ENCODE measurements around the gene CCDC85B.

CCDC85B gene

DNA sequence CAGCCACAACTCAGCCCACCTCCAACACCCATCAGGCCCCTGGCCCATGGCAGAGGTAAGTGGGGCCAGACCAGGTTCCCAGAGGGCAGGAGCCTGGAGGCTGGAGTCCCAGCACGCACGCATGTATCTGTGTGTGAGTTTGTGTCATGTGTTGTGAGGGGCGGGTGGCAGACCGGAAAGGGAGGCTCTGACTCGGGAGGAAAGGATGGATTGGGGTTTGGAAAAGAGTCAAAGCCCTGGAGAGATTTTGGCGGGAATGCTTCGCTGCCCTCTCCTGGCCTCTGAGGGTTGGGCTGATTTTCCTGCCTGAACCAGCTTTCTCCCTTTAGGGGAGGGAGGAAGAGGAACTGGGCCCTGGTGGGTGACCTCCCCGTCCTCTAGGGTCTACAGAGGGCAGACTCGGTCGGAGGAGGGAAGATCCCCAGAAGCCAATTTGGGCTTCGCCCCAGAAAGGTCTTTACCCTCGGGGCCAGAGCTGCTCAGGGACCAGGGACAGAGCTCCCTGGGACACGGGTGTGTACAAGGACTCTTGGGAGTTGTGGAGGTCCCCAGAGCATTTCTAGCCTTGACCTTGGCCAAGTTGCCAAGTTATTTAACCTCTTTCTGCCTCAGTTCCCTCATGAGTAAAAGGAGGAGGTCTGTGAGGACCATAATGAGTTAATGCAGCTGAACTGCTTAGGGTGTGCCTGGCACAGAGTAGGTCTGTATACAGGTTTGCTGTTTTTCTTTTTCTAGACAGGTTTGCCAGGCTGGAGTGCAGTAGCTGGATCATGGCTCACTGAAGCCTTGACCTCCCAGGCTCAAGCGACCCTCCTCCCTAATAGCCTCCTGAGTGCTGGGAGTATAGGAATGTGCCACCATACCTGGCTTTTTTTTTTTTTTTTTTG is 21.5 kb downstream of the CCDC85B start:
- DNase-seq (ENCODE audit: low read depth in 3 of 3), result no peak

DNA sequence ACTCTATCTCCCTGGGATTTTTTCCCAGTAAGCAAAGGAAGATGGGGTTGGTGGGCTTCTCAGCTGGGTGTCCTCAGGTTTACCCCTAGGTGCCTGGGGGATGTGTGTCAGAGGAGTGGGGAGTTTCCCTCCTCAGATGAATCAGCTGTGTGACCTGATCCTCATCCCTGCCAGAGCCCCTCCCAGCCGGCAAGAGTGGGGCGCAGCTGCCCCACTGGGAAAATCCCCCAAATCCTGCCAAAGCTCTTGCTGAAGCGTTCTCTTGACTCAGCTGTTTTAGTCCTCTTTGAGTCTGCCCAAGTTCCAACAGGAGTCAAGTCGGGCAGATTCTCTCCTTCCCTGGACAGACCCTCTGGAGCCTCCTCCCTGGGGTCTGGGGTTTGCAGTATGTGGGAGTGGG is 22.4 kb downstream of the CCDC85B start:
- no peak for DNase-seq (ENCODE audit: low read depth in 3 of 3)

DNA sequence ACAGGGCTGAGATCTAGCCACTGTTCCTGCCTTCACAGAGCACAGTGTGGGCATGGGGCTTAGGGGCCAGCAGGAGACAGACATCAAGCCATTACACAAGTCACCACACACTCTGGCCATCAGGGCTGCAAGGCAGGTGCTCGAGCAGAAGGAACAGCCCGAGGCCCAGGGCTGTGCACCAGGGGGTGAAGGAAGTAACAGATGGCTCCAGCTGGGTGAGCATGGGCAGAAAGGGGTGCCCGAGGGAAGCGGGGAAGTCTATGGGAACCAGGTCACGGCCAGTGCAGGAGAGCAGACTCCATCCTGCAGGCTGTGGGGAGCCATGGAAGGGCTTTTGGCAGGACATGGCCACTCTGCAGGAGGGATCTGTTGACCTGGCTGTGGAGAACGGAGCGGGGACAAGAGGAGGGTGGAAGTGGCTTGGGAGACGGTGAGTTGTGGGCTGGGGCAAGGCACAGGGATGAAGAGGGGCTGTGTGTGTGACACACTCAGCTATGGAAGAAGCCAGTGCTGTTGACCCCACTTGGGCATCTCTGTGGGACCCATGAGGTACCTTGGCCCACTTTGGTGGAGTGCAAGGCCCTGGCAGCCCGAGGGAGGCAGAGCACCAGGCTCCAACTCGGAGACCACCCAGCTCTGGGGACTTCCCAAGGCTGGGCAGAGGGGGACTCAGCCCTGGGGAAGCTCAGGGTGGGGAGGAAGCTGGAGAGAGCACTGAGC is 24.8 kb downstream of the CCDC85B start:
- no peak for DNase-seq (ENCODE audit: low read depth in 3 of 3)

DNA sequence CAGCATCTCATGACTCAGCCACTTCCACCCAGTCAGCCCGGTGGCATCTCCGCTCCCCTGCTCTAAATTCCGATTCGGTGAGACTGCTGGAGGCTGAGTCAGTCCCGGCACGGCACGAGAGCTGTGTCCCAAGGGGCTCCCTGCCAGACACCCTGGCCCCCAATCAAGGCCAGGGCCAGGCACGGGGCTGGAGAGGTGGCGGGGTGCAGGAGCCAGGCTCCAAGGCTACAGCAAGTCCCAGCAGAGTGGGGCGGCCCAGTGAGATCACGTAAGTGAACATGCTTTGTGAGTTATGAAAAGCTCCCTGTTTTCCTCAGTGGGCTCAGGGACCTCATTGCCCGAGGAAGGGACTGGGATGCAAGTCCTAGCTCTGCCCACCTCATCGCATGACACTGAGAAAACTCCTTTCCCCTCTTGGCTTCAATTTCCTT is 25.4 kb downstream of the CCDC85B start:
- DNase-seq (ENCODE audit: low read depth in 3 of 3), result no peak

DNA sequence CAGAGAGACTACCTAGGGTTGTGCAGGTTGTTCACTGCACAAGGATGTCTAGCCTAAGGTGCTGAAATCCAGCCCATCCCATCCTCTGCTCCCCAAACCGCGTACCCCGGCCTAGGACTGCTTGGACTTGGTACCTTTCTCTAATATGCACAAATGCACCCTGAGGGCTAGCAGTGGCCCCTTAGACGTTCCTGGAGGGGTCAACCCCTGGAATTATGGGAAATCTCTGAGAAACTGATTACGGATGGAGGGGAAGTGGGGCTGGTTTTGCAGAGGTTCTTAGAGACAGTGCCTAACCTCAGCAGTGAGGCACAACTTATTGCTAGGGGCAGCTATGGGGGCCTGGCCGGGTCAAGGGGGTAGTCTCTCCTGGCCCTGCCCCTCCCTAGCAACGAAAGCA is 25.9 kb downstream of the CCDC85B start:
- no peak for DNase-seq (ENCODE audit: low read depth in 3 of 3)

DNA sequence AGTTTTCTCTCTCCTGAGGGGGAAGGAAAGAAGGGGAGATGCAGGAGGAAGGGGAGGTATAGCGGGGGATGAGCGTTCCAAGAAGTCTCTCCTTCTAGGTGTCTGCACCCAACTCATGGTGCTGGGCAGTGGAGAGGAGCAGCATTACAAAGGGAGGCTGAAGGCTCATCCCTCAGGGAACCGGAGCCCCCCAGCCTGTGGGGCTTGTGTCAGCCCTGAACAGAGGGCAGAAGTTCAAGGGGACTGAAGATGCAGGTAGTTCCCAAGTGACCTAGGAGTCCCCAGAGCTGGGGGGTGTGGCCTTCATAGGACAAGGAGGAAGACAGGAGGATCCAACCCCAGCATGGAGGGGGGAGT is 26.6 kb downstream of the CCDC85B start:
- no peak for DNase-seq (ENCODE audit: low read depth in 3 of 3)

DNA sequence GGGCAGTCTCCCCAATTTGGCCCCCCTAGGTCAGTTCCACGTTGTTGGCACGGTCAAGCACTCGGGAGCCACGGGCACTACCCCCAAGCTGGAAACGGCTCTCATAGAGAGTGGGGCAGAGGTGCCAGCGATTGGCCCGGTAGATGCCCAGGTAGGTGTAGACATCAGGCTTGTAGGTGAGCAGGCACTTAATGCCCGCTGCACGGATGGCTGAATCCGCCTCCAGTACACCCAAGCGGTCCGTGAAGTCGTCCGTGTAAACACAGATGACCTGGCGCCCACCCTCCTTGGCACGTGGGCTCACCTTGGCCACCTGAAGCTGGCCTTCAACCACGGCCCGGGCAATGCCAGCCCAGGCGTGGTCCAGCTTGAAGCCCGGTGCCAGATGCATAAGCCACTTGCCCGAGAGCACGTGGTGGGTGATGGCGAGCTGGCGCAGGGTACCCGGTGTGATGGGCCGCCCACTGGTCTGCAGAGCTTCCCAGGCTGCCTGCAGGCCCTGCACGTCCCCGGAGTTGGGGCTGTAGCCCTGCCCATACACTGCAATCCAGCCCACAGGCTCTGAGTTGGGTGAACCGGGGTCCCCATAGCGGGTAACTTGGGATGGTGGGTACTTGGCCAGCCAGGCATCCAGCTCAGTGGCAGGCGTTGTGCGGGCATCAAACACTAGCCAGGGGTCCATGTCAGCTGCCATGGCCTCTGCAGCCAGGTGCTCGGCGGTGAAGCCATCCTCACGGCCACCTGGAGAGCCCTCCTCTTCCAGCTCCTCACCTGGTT is 27.1 kb downstream of the CCDC85B start:
- no peak for DNase-seq (ENCODE audit: low read depth in 3 of 3)

DNA sequence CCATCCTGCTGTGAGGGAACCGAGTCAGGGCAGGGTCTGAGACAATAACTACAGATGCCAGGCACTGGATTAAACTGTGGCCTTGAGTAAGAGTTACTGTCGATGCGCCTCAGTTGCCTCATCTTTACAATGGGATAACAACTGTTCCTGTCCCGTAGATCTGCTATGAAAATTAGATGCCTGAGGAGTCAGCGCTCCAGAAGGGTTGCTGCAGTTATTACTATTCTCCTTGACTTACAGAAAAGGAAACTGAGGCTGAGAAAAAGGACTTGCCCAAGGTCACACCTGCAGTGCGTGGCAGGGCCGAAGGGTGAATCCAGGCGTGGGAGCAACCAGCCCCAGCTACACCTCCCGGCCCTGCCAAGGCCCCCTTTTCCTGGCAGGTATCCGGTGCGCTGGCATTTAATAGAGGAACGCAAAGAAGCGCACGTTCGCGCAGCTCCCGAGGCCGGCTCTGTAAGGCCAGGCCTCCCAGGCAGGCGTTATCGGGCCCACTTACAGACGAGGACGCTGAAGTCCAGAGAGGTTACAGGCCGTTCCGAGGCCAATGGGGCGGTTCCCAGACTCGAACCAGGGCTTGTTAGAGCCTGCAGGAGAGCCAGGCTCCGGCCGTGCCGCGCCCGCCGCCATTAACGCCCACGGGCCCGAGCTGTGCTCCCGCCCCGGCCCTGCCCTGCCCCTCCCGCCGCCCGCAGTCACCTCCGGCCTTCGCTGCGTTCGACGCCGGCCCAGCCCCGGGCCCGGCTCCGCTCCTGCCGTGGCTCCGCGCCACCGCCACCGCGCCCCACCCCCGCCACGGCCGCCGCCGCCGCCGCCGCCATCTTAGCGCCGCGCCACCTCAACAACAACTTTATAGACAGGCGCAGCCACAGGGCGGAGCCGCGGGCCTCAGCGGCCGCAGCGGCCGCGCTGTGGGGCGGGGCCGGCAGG is 28.0 kb downstream of the CCDC85B start, which contains the start of gene C11orf68:
Gene C11orf68 (minus strand): TSS at position 852 of the 930 bp plus-strand sequence. CDS start 31 bp downstream, at position 821.
- no peak for DNase-seq (ENCODE audit: low read depth in 3 of 3)

DNA sequence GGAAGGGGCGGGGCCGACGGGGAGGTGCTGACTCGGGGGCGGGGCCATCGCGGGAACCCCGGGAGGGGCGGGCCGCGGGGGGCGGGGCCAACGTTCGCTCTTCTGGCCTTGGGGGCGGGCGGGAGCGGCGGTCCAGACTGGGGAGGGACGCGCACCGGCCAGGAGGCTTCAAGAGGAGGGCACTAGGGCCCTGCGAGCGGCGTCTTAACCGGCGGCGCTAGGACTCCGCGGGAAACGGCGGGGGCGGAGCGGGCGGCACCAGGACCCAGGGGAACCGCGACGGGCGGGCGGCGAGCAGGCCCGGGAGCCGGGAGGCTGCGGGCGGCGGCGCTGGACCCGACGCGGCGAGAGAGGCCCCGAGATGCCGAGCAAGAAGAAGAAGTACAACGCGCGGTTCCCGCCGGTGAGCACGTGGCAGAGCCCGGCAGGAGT is 28.7 kb downstream of the CCDC85B start, which contains the start of gene DRAP1:
Gene DRAP1 (plus strand): TSS at position 286 of the 432 bp plus-strand sequence. CDS start 76 bp downstream, at position 362.
- peak; percentile 98 to 100 (median 99) for DNase-seq (ENCODE audit: low read depth in 3 of 3)

DNA sequence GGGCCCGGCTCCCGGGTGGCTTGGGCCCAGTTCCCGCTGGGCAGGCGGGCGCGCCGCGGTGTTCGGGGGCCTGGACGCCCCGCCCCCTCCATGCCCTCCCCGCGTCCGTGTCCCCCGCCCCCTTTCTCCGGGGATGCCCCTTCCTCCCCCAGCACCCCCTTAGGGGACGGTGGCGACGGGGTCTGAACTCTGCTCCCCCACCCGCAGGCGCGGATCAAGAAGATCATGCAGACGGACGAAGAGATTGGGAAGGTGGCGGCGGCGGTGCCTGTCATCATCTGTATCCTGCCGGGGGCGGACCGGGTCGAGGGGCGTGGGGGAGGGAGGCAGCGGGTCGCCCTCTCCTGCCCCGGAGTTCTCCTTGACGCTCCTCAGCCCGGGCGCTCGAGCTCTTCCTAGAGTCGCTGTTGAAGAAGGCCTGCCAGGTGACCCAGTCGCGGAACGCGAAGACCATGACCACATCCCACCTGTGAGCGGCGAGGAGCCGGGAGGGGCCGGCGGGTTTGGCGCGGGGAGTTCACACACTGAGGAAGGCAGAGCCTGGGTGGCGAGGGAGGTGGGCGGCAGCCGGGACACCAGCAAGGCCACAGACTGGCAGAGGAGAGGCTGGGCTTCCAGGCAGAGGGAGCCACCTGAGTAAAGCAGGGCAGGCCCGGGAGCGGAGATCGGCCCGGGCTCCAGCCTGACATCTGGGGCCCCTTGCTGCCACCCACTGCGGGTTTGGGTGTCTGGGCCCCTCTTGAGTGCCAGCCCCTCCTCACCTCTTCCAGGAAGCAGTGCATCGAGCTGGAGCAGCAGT is 29.3 kb downstream of the CCDC85B start:
- peak in 1 of 3 donors; percentile 50 for DNase-seq (ENCODE audit: low read depth in 3 of 3)

DNA sequence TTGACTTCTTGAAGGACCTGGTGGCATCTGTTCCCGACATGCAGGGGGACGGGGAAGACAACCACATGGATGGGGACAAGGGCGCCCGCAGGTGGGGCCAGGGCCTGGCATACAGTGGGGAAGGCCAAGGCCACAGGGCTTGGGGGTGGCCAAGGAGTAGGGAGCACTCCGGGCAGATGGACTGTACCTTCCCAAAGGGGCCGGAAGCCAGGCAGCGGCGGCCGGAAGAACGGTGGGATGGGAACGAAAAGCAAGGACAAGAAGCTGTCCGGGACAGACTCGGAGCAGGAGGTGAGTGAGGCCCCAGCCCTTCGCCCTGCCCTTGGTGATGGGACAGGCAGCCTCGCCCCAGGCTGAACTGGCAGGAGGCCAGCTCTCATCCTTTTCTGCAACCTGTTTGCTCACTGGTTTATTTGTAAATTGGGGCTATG is 29.9 kb downstream of the CCDC85B start:
- no peak for DNase-seq (ENCODE audit: low read depth in 3 of 3)

DNA sequence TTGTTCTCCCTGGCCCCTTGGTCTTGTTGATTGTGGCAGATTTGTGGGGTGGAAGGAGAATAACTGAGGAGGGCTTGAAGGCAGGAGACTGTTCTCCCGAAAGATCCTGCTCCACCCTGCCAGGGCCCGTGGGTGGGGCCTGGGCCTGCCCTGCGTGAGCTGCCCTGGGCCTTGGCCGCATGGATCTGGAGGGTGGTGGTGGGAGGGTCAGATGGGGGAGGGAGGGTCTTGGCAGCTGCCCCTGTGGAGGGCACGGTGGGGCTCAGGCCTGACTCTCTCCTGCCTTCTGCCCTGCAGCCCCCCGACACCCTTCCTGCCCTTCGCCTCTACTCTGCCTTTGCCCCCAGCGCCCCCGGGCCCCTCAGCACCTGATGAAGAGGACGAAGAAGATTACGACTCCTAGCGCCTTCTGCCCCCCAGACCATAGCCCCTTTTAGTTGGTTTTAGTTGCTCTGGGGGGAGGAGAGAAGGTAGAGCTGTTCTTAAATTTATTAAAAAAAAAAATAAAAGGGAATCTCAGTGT is 30.6 kb downstream of the CCDC85B start:
- no peak for DNase-seq (ENCODE audit: low read depth in 3 of 3)

DNA sequence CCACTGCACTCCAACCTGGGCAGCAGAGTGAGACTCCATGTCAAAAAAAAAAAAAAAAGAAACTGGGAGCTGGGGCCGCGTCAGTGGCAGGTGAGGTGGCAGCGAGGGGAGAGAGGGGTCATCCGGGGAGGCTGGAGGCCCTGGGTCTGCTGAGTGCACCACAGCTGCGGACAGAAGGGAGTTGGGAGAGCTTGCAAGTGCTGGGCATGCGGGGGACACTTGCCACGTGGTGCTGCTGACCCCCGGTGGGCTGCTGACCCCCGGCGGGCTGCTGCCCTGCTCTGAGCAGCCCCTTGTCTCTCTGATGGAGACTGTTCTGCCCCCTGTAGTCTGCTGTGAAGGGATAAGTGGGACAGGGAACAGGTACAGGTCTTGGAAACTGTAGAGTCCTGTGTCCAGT is 31.4 kb downstream of the CCDC85B start:
- no peak for DNase-seq (ENCODE audit: low read depth in 3 of 3)

DNA sequence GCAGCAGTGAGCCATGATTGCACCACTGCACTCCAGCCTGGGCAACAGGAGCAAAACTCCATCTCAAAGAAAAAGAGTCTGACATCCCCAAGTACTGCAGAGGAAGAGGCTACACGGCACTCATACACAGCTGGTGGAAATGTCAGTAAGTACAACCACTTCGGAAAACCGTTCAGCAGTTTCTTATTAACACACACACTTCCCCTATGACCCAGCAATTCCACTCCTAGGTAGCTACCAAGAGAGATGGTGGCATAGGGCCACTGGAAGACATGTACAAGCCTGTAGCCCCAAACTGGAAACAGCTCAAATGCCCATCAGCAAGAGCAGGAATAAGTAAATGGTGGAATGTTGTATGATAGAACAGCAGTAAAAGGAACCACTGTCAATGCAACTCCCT is 32.1 kb downstream of the CCDC85B start:
- no peak for DNase-seq (ENCODE audit: low read depth in 3 of 3)

DNA sequence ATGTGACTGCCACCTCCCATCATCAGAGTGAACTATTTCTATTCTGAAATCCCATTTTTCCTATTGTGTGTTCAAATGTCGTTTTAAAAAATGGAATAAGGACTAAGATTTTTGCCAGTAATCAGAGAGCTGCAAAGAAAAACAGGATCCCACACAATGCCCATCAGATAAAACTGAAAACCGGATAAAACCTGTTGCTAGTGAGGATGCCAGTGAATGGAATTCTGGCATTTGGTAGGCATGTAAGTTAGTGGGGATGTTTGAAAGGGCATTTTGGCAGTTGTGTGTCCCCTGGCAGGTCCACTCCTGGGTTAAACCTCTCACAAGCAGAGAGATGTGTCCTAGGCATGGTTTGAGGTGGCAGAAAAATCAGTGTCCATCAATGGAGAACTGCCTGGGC is 34.9 kb downstream of the CCDC85B start:
- no peak for DNase-seq (ENCODE audit: low read depth in 3 of 3)

DNA sequence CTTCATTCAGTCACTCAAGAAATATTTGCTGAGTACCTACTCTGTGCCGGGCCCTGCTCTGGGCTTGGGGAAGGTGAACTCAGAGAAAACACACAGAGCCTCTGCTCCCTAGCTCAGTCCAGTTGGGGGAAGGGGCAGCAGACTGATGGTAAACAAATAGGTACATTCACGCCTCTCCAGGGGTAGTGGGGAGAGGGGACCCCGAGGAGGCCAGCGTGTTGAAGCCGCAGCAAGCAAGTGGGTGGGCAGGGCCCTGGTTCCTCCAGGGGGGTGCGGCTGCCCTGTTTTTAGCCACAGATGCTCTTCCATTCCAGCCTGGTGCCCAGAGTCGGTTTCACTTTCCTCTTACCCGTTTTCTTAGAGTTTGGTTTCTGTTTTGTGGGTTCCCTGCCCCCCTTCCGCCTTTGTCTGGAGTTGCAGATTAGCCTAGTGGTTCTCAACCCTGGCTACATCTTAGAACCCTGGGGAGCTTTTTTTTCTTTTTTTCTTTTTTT is 37.5 kb downstream of the CCDC85B start:
- DNase-seq (ENCODE audit: low read depth in 3 of 3), result peak; percentile 50 to 56 (median 54)

DNA sequence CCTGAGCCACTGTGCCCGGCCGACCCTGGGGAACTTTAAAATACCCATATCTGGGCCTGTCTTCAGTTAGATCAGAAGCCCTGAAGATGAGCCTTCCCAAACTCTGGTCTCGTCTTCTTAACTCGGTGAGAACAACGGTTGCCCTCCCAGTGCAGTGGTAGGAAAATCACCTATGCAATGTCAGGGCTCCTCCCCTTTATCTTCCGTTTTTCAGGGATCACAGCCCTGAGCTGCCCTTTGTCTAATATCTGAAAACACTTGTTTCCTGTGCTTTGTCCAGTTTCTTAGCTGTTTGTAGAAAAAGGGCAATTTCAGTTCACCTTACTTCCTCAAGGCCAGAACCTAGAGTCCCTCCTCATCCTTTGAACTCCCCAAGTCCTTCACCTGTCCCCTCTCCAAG is 38.2 kb downstream of the CCDC85B start:
- DNase-seq (ENCODE audit: low read depth in 3 of 3), result no peak

DNA sequence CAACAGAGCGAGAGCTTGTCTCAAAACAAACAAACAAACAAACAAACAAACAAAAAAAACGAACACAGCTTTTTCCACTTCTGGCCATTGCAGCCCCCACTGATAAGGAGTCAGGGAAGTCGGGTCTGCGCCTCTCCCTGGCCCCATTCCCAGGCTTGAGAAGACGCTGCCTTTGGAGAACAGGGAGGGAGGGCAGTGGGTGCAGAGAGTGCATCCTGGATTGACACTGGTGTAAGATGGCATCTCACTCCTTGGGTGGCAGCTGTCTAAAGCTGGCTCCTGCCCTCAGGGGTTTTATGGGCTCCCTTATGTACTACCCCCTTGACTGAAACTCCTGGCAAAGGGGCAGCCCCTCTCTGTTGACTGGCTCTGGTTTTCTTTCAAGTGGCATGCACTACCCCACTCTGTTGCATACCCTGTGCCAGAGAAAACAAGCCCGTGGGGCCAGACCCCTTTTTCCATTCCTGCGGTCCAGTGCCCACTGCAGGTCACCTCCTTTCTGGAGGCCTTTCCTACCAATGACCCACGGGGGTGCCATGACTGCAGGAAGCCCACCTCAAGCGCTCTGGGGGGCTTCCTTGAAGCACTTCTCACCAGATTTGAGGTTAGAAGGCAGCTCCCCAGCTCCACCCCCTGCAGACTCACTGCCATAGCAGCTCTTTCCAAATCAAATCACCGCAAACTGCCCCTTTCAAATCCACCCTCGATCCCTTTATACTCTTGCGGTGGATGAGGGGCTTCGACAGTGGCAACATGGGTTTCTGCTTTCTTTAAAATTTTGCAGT is 41.5 kb downstream of the CCDC85B start:
- no peak for DNase-seq (ENCODE audit: low read depth in 3 of 3)

DNA sequence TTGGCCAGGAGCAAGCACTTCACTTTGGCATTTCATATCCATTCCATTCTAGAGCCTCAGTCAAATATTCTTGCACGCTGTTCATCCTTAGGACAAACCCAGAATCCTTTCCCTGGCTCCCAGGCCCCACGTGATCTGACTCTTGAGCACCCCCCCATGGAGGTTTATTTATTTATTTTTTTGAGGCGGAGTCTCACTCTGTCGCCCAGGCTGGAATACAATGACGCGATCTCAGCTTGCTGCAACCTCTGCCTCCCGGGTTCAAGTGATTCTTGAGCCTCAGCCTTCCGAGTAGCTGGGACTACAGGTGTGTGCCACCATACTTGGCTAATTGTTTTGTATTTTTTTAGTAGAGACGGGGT is 42.1 kb downstream of the CCDC85B start:
- no peak for DNase-seq (ENCODE audit: low read depth in 3 of 3)

Measured in stimulated activated CD4-positive, alpha-beta T cell treated with anti-CD3 and anti-CD28 coated beads, TNF-alpha, amount 100 ng/mL, for 48 hours (primary cell).